ENCODE data around the gene DDA1. TPM values are rescaled to one million over a fixed set of nuclear protein-coding genes. Genes with fewer than 3 reads are reported as not detected.
A peak's percentile ranks its signal among the peaks of the same experiment; 100 is the strongest.

Gene DDA1
- total RNA-seq, 1 donor from 2014 or later, result 123 TPM

DNA sequence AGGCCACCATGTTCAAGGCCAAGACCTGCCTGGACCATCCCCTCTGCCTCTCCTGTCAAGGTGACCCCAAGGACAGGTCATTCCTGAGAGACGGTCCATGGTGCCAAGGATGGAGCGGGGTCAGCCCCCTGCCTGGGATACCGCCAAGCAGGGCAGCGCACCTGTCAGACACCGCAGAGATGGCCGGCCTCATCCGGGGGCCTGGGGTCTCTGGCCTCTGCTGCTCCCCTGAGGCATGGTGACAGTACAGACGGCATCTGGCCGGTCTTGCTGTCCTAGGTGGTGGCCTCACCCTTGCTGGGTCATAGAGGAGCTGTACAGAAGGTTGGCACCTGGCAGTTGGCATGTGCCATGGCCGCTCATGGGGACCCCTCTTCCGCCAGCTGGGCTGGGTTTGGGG, 11.1 kb downstream of the DDA1 start:
- no peak for DNase-seq (ENCODE audit: low read depth)
- Histone ChIP-seq H3K27me3 (ENCODE audit: insufficient read depth, low read length) (no peaks in the 10 kb centered on the region), H3K79me2 (ENCODE audit: insufficient read depth, low read length) (no peaks in the 10 kb centered on the region), H3K4me3 (ENCODE audit: insufficient read depth, low read depth, low read length) (no peak overlapping the region), H2AFZ (ENCODE audit: low read depth, low read length) (no peak overlapping the region), H3K9me3 (ENCODE audit: insufficient read depth, low read depth, low read length) (no peaks in the 10 kb centered on the region), H3K9ac (ENCODE audit: low read length) (no peak overlapping the region), H4K20me1 (ENCODE audit: insufficient read depth, low read length) (peaks cover 19% of the 10 kb centered on the region), H3K4me2 (ENCODE audit: low read length) (no peak overlapping the region), H3K36me3 (ENCODE audit: insufficient read depth, low read length) (peaks cover 3% of the 10 kb centered on the region), H3K27ac (ENCODE audit: low read depth, low read length) (no peak overlapping the region), H3K4me1 (ENCODE audit: insufficient read depth, low read length) (no peaks in the 10 kb centered on the region)
- no peaks in the 10 kb centered on the region for H3K9me3 Mint-ChIP-seq (ENCODE audit: unreplicated experiment)
- H3K4me1 Mint-ChIP-seq (ENCODE audit: low read depth, unreplicated experiment), result no peaks in the 10 kb centered on the region
- H3K27me3 Mint-ChIP-seq (ENCODE audit: low read depth, unreplicated experiment), result no peaks in the 10 kb centered on the region
- TF ChIP-seq, protein P1, sequence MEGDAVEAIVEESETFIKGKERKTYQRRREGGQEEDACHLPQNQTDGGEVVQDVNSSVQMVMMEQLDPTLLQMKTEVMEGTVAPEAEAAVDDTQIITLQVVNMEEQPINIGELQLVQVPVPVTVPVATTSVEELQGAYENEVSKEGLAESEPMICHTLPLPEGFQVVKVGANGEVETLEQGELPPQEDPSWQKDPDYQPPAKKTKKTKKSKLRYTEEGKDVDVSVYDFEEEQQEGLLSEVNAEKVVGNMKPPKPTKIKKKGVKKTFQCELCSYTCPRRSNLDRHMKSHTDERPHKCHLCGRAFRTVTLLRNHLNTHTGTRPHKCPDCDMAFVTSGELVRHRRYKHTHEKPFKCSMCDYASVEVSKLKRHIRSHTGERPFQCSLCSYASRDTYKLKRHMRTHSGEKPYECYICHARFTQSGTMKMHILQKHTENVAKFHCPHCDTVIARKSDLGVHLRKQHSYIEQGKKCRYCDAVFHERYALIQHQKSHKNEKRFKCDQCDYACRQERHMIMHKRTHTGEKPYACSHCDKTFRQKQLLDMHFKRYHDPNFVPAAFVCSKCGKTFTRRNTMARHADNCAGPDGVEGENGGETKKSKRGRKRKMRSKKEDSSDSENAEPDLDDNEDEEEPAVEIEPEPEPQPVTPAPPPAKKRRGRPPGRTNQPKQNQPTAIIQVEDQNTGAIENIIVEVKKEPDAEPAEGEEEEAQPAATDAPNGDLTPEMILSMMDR (IDR thresholded peaks at IDR 0.05; ENCODE audit: insufficient read depth, low read depth, low read length), result no peak
- TF ChIP-seq EZH2 (IDR thresholded peaks at IDR 0.05; ENCODE audit: insufficient read depth, low read length), result no peak
- peaks cover 17% of the 10 kb centered on the region for H3K36me3 Mint-ChIP-seq (ENCODE audit: low read depth, unreplicated experiment)
- no peak overlapping the region for H3K4me3 Mint-ChIP-seq (ENCODE audit: unreplicated experiment)
- no peak for FAIRE-seq
- H3K27ac Mint-ChIP-seq (ENCODE audit: unreplicated experiment), result no peak overlapping the region

DNA sequence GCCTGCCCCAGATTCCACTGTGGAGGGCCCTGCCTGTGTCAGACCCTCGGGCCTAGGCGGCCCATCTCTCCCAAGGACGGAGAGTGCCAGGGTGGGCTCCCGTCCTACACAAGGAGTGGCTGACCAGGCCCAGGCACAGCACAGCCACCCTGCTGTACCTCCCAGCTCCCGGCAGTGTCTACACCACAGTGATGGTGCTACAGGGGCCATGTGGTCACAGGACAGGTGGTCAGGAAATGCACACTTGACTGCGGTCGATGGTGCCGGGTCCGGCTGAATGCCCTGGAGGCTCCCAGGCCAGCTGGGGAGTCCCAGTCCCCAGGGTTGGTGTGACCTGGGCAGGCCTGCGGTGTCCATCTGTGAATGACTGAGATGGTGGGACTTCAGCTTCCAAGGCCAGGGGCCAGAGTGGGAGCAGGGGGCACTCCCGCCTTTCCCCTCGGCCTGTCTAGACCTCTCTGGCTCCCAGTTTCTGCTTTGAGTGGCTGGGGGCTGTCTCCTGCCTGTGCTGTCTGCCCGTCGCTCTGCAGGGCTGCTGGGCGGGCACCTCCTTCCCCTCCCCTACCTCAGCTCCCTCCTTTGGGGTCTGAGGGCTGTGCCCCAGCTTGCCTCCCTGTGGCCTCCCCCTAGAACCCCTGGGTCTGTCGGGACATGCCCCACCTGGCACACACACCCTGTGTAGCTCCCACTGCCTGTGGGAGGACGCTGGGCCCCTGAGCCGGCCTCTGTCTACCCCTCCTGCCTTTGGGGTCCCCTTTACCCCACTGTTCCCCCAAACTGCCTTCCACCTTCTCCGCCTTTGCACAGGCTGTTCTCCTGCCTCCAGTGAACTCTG, 12.5 kb downstream of the DDA1 start:
- Mint-ChIP-seq H3K27ac (ENCODE audit: unreplicated experiment) (peak overlapping the region; percentile 77), H3K9me3 (ENCODE audit: unreplicated experiment) (no peaks in the 10 kb centered on the region), H3K36me3 (ENCODE audit: low read depth, unreplicated experiment) (peaks cover 10% of the 10 kb centered on the region), H3K4me1 (ENCODE audit: low read depth, unreplicated experiment) (peaks cover 5% of the 10 kb centered on the region), H3K27me3 (ENCODE audit: low read depth, unreplicated experiment) (no peaks in the 10 kb centered on the region), H3K4me3 (ENCODE audit: unreplicated experiment) (no peak overlapping the region)
- Histone ChIP-seq H3K27me3 (ENCODE audit: insufficient read depth, low read length) (no peaks in the 10 kb centered on the region), H3K4me2 (ENCODE audit: low read length) (no peak overlapping the region), H3K9ac (ENCODE audit: low read length) (no peak overlapping the region), H3K79me2 (ENCODE audit: insufficient read depth, low read length) (no peaks in the 10 kb centered on the region), H4K20me1 (ENCODE audit: insufficient read depth, low read length) (peaks cover 15% of the 10 kb centered on the region), H3K27ac (ENCODE audit: low read depth, low read length) (no peak overlapping the region), H3K9me3 (ENCODE audit: insufficient read depth, low read depth, low read length) (no peaks in the 10 kb centered on the region), H3K4me3 (ENCODE audit: insufficient read depth, low read depth, low read length) (no peak overlapping the region), H2AFZ (ENCODE audit: low read depth, low read length) (no peak overlapping the region), H3K4me1 (ENCODE audit: insufficient read depth, low read length) (peaks cover 3% of the 10 kb centered on the region), H3K36me3 (ENCODE audit: insufficient read depth, low read length) (no peaks in the 10 kb centered on the region)
- no peak for FAIRE-seq
- TF ChIP-seq, protein P1 (IDR thresholded peaks at IDR 0.05; ENCODE audit: insufficient read depth, low read depth, low read length), result no peak
- no peak for TF ChIP-seq EZH2 (IDR thresholded peaks at IDR 0.05; ENCODE audit: insufficient read depth, low read length)
- DNase-seq (ENCODE audit: low read depth), result no peak

DNA sequence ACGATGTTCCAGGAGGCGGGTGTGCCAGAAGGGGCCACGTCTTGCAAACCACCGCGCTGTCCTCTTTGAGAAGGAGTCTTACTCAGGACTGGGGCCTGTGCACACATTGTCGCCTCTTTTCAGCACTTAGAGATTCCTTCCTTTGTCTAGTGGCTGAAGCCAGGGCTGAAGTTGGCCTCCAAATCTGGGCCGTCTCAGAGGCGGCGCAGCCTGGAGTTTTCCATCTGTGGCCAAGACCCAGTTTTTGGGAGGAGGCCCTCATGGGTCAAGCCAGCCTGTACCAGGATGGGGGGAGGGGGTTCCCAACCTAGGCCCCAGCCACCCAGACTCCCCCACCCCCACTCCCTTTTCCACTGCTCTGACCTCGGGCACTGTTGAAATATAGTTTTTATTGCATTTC, 13.5 kb downstream of the DDA1 start:
- Mint-ChIP-seq H3K27me3 (ENCODE audit: low read depth, unreplicated experiment) (peaks cover 1% of the 10 kb centered on the region), H3K4me1 (ENCODE audit: low read depth, unreplicated experiment) (peaks cover 6% of the 10 kb centered on the region), H3K36me3 (ENCODE audit: low read depth, unreplicated experiment) (peaks cover 10% of the 10 kb centered on the region), H3K9me3 (ENCODE audit: unreplicated experiment) (no peaks in the 10 kb centered on the region), H3K4me3 (ENCODE audit: unreplicated experiment) (no peak overlapping the region), H3K27ac (ENCODE audit: unreplicated experiment) (peak overlapping the region; percentile 7)
- H3K9me3 ChIP-seq (ENCODE audit: insufficient read depth, low read depth, low read length), result no peaks in the 10 kb centered on the region
- no peaks in the 10 kb centered on the region for H3K79me2 ChIP-seq (ENCODE audit: insufficient read depth, low read length)
- no peak overlapping the region for H3K9ac ChIP-seq (ENCODE audit: low read length)
- FAIRE-seq (no peak), DNase-seq (ENCODE audit: low read depth) (no peak)
- H3K27ac ChIP-seq (ENCODE audit: low read depth, low read length), result no peak overlapping the region
- TF ChIP-seq EZH2 (IDR thresholded peaks at IDR 0.05; ENCODE audit: insufficient read depth, low read length), result no peak
- TF ChIP-seq, protein P1 (IDR thresholded peaks at IDR 0.05; ENCODE audit: insufficient read depth, low read depth, low read length), result no peak
- H3K36me3 ChIP-seq (ENCODE audit: insufficient read depth, low read length), result no peaks in the 10 kb centered on the region
- no peaks in the 10 kb centered on the region for H3K27me3 ChIP-seq (ENCODE audit: insufficient read depth, low read length)
- no peak overlapping the region for H3K4me3 ChIP-seq (ENCODE audit: insufficient read depth, low read depth, low read length)
- H4K20me1 ChIP-seq (ENCODE audit: insufficient read depth, low read length), result peaks cover 12% of the 10 kb centered on the region
- H2AFZ ChIP-seq (ENCODE audit: low read depth, low read length), result no peak overlapping the region
- no peak overlapping the region for H3K4me2 ChIP-seq (ENCODE audit: low read length)
- peaks cover 3% of the 10 kb centered on the region for H3K4me1 ChIP-seq (ENCODE audit: insufficient read depth, low read length)
